RWPE1 (cell line): ENCODE measurements around the gene EIF2AK3.
"Not testable (repeated sequence)": the region's sequence is repeated elsewhere in the genome, so short reads cannot be mapped to it uniquely, and the experiment has no call there.

Source experiments
- CTCF ChIA-PET: fragments of 350-600 bp; sonication (Branson Sonifier 250); formaldehyde crosslinking; extraction: SDS; loops from one replicate; lab custom pipeline; 2021; lab: Yijun Ruan, JAX
- POLR2A ChIA-PET: fragments of 400-600 bp; formaldehyde crosslinking; extraction: SDS; loops from one replicate; lab custom pipeline; 2020; ENCODE audit warnings: antibody characterized with exemption; ENCODE audit not compliant: low non-redundant PET; lab: Yijun Ruan, JAX
- DNase-seq: peaks from one replicate; pipeline ENCODE4 v3.0.0; 2012; ENCODE audit warnings: low spot score
- H3K27ac ChIP-seq: fragments of 450-650 bp; 2 replicates; pipeline ENCODE4 v1.5.1; 2017
- CTCF ChIP-seq: fragments of 450-650 bp; conservative IDR thresholded peaks from 2 replicates; pipeline ENCODE4 v1.5.1; 2017; ENCODE audit warnings: low read depth, mild to moderate bottlenecking

EIF2AK3 gene

GRCh38 chr2:88628571-88628939, 1.3 kb upstream of the EIF2AK3 start:
- H3K27ac ChIP-seq, result peak overlapping the region; percentile 93
- CTCF ChIA-PET, result interaction anchor here (1.4 kb wide), 1 partner anchor 43 kb away, joined by 4 read pairs; no protein-coding TSS in a partner anchor
- no peak for DNase-seq
- TF ChIP-seq CTCF, result no peak
- POLR2A ChIA-PET, result no interaction called here

- POLR2A ChIA-PET, result no interaction called here
- no peak for TF ChIP-seq CTCF
- CTCF ChIA-PET, result interaction anchor here (1.1 to 1.4 kb wide), 2 partner anchors 42 to 44 kb away, joined by 4 to 6 read pairs; no protein-coding TSS in a partner anchor
- peak overlapping the region; percentile 93 for H3K27ac ChIP-seq
- DNase-seq, result peak; percentile 49
These were observed 749 bp upstream of the EIF2AK3 start for GRCh38 chr2:88627856-88628570.

GRCh38 chr2:88626171-88627054, 851 bp downstream of the EIF2AK3 start:
- CTCF ChIA-PET, result interaction anchor here (1.0 kb wide), 1 partner anchor 46 kb away, joined by 3 read pairs; no protein-coding TSS in a partner anchor
- POLR2A ChIA-PET, result interaction anchor here (0.6 kb wide), 1 partner anchor 33 kb away, joined by 5 read pairs; no protein-coding TSS in a partner anchor
- peak overlapping the region; percentile 93 for H3K27ac ChIP-seq
- no peak for TF ChIP-seq CTCF
- DNase-seq, result peak; percentile 19

GRCh38 chr2:88624477-88624876, 2.8 kb downstream of the EIF2AK3 start:
- ChIA-PET POLR2A (no interaction called here), CTCF (no interaction called here)
- DNase-seq, result no peak
- H3K27ac ChIP-seq, result no peak overlapping the region
- TF ChIP-seq CTCF, result no peak

GRCh38 chr2:88623831-88624465, 3.3 kb downstream of the EIF2AK3 start:
- DNase-seq, CTCF ChIA-PET, H3K27ac ChIP-seq, POLR2A ChIA-PET: not testable (repeated sequence)

GRCh38 chr2:88622307-88622706, 5.0 kb downstream of the EIF2AK3 start:
- no peak overlapping the region for H3K27ac ChIP-seq
- ChIA-PET POLR2A (no interaction called here), CTCF (no interaction called here)
- no peak for DNase-seq
- TF ChIP-seq CTCF, result no peak
